Stimulated activated CD4-positive, alpha-beta T cell treated with anti-CD3 and anti-CD28 coated beads, TNF-alpha, amount 100 ng/mL, for 48 hours (primary cell): ENCODE data around the gene ZNF391.
"Not testable (repeated sequence)": the region's sequence is repeated elsewhere in the genome, so short reads cannot be mapped to it uniquely, and the experiment has no call there.

ENCODE experiments used
- DNase-seq, 3 donors: peaks; one replicate each; pipeline ENCODE4 v3.0.0-alpha.2; 2020; ENCODE audit warnings: low read depth in 3 of 3

The ZNF391 gene

GRCh38 chr6:27388293-27389197, at the start of gene ZNF391:
TSS of gene ZNF391 (plus strand) at chr6:27388759. CDS start at chr6:27400371, 11,612 bp downstream.
- peak; percentile 46 to 61 (median 59) for DNase-seq

- DNase-seq, result no peak
Measured at GRCh38 chr6:27352850-27353249, 35.7 kb upstream of the ZNF391 start.

- DNase-seq, result no peak
Measured at GRCh38 chr6:27358786-27359185, 29.8 kb upstream of the ZNF391 start.

GRCh38 chr6:27359231-27359630, 29.3 kb upstream of the ZNF391 start:
- DNase-seq, result no peak

- DNase-seq, result no peak
Measured at GRCh38 chr6:27368202-27368601, 20.4 kb upstream of the ZNF391 start.

GRCh38 chr6:27370391-27370790, 18.2 kb upstream of the ZNF391 start:
- DNase-seq, result no peak

GRCh38 chr6:27374824-27375612, 13.5 kb upstream of the ZNF391 start:
- DNase-seq, result peak; percentile 44 to 64 (median 57)

- DNase-seq, result no peak
Measured at GRCh38 chr6:27375613-27376079, 12.9 kb upstream of the ZNF391 start.

GRCh38 chr6:27378406-27378805, 10.2 kb upstream of the ZNF391 start:
- DNase-seq, result not testable (repeated sequence)

- not testable (repeated sequence) for DNase-seq
Measured at GRCh38 chr6:27381001-27381400, 7.6 kb upstream of the ZNF391 start.

GRCh38 chr6:27383011-27383410, 5.5 kb upstream of the ZNF391 start:
- no peak for DNase-seq

GRCh38 chr6:27383481-27383880, 5.1 kb upstream of the ZNF391 start:
- no peak for DNase-seq

- DNase-seq, result no peak
Measured at GRCh38 chr6:27392623-27393022, 4.1 kb downstream of the ZNF391 start.

GRCh38 chr6:27394073-27394472, 5.5 kb downstream of the ZNF391 start:
- no peak for DNase-seq

- DNase-seq, result no peak
Measured at GRCh38 chr6:27400877-27401642, 12.5 kb downstream of the ZNF391 start.

GRCh38 chr6:27406085-27406484, 17.5 kb downstream of the ZNF391 start:
- no peak for DNase-seq

GRCh38 chr6:27407153-27407814, 18.7 kb downstream of the ZNF391 start:
- DNase-seq, result no peak

- DNase-seq, result no peak
Measured at GRCh38 chr6:27414300-27414699, 25.7 kb downstream of the ZNF391 start.

GRCh38 chr6:27414996-27415395, 26.4 kb downstream of the ZNF391 start:
- no peak for DNase-seq

GRCh38 chr6:27415898-27416297, 27.3 kb downstream of the ZNF391 start:
- no peak for DNase-seq

GRCh38 chr6:27419363-27419762, 30.8 kb downstream of the ZNF391 start:
- no peak for DNase-seq
